Cardiac fibroblast (primary cell): ENCODE data around the gene ADGRV1.
A peak's percentile ranks its signal among the peaks of the same experiment; 100 is the strongest.

Experiments used
- DNase-seq, 2 donors: peaks; one replicate each; pipeline versions ENCODE4 v3.0.0 to v3.0.0-alpha.2; 2010; ENCODE audit warnings: low read depth in 2 of 2
- H3K4me3 ChIP-seq, 2 donors: replicated peaks in 1 of 2; 1 replicate in 1 of 2; 2 replicates in 1 of 2; pipeline ENCODE4 v1.5.1; 2011; ENCODE audit warnings: low read depth in 2 of 2, low read length in 2 of 2, mild to moderate bottlenecking in 2 of 2, moderate library complexity in 1 of 2
- CTCF ChIP-seq: IDR thresholded peaks from one replicate; pipeline ENCODE4 v1.5.1; 2011; ENCODE audit warnings: low read depth, mild to moderate bottlenecking, low read length, inconsistent platforms

Gene ADGRV1

GRCh38 chr5:90849939-90850338 is 291.3 kb downstream of the ADGRV1 start:
- no peak overlapping the region for H3K4me3 ChIP-seq
- no peak for DNase-seq
- no peak for TF ChIP-seq CTCF

- no peak overlapping the region for H3K4me3 ChIP-seq
- DNase-seq, result no peak
- TF ChIP-seq CTCF, result no peak
Measured at GRCh38 chr5:90852531-90852930, 293.9 kb downstream of the ADGRV1 start.

- DNase-seq, result no peak
- no peak overlapping the region for H3K4me3 ChIP-seq
- no peak for TF ChIP-seq CTCF
Measured at GRCh38 chr5:90853750-90854149, 295.2 kb downstream of the ADGRV1 start.

GRCh38 chr5:90854169-90854568 is 295.6 kb downstream of the ADGRV1 start:
- DNase-seq, result no peak
- no peak overlapping the region for H3K4me3 ChIP-seq
- TF ChIP-seq CTCF, result no peak

- peak in 1 of 2 donors; percentile 2 for DNase-seq
- no peak for TF ChIP-seq CTCF
- H3K4me3 ChIP-seq, result no peak overlapping the region
Measured at GRCh38 chr5:90855296-90856010, 296.9 kb downstream of the ADGRV1 start.

GRCh38 chr5:90861843-90862586 is 303.4 kb downstream of the ADGRV1 start:
- H3K4me3 ChIP-seq, result no peak overlapping the region
- no peak for TF ChIP-seq CTCF
- peak in 1 of 2 donors; percentile 2 for DNase-seq

- no peak for DNase-seq
- no peak overlapping the region for H3K4me3 ChIP-seq
- TF ChIP-seq CTCF, result no peak
Measured at GRCh38 chr5:90865180-90865579, 306.6 kb downstream of the ADGRV1 start.
